Activated T-cell treated with anti-CD3 and anti-CD28 coated beads, Interleukin-2, amount 50 U/mL, for 24 hours (primary cell): Measurements from ENCODE around the gene APBA2.
"Not testable (repeated sequence)": the region's sequence is repeated elsewhere in the genome, so short reads cannot be mapped to it uniquely, and the experiment has no call there.

ENCODE experiments used
- DNase-seq: peaks from one replicate; pipeline ENCODE4 v3.0.0-alpha.2; 2020
- H3K27ac Mint-ChIP-seq: 2 replicates; pipeline ENCODE4 v1.8.0; 2020; ENCODE audit warnings: mild to moderate bottlenecking, mixed read lengths
- H3K27me3 Mint-ChIP-seq: 2 replicates; pipeline ENCODE4 v1.8.0; 2020; ENCODE audit warnings: mixed read lengths
- H3K36me3 Mint-ChIP-seq: 2 replicates; pipeline ENCODE4 v1.8.0; 2020; ENCODE audit warnings: low read depth, mixed read lengths
- H3K4me1 Mint-ChIP-seq: 2 replicates; pipeline ENCODE4 v1.8.0; 2020; ENCODE audit warnings: low read depth, mixed read lengths
- H3K4me3 Mint-ChIP-seq: 2 replicates; pipeline ENCODE4 v1.8.0; 2020; ENCODE audit warnings: mild to moderate bottlenecking, moderate library complexity, mixed read lengths
- H3K9me3 Mint-ChIP-seq: 2 replicates; pipeline ENCODE4 v1.8.0; 2020; ENCODE audit warnings: mixed read lengths

The APBA2 gene

DNA sequence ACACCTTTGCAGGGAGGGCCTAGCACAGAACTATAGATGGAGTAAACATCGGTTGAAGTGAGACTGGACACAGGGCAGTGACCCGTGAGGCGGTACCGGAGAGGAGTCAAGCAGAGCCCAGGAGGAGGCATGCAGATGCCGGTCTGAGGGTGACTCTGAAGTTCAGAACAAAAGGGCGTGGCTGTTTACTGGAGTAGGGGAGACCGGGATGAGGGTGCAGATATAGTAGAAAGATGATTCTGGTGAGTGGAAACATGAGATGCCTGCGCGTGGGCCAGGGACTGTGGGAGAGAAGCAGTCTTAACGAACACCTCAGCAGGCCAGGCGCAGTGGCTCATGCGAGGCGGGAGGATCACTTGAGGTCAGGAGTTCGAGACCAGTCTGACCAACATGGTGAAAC lies 270.7 kb downstream of the APBA2 start:
- no peak overlapping the region for H3K27ac Mint-ChIP-seq
- H3K9me3 Mint-ChIP-seq = peaks cover 13% of the 10 kb centered on the region
- H3K27me3 Mint-ChIP-seq = peaks cover 49% of the 10 kb centered on the region
- DNase-seq = no peak
- H3K36me3 Mint-ChIP-seq = no peaks in the 10 kb centered on the region
- H3K4me3 Mint-ChIP-seq = no peak overlapping the region
- H3K4me1 Mint-ChIP-seq = peaks cover 6% of the 10 kb centered on the region

DNA sequence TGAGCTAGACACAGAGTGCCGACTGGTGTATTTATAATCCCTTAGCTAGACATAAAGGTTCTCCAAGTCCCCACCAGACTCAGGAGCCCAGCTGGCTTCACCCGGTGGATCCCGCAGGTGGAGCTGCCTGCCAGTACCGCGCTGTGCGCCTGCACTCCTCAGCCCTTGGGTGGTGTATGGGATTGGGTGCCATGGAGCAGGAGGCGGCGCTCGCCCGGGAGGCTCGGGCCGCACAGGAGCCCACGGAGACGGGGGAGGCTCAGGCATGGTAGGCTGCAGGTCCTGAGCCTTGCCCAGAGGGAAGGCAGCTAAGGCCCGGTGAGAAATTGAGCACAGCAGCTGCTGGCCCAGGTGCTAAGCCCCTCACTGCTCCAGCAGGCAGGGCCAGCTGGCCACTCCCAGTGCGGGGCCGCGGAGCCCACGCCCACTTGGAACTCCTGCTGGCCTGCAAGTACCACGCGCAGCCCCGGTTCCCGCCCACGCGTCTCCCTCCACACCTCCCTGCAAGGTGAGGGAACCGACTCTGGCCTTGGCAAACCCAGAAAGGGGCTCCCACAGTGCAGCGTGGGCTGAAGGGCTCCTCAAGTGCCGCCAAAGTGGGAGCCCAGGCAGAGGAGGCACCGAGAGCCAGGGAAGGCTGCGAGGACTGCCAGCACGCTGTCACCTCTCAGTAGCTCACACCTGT lies 274.1 kb downstream of the APBA2 start:
- Mint-ChIP-seq H3K9me3 (peaks cover 18% of the 10 kb centered on the region), H3K4me1 (peaks cover 6% of the 10 kb centered on the region), H3K4me3 (no peak overlapping the region), H3K27ac (no peak overlapping the region), H3K27me3 (peaks cover 78% of the 10 kb centered on the region), H3K36me3 (no peaks in the 10 kb centered on the region)
- no peak for DNase-seq

DNA sequence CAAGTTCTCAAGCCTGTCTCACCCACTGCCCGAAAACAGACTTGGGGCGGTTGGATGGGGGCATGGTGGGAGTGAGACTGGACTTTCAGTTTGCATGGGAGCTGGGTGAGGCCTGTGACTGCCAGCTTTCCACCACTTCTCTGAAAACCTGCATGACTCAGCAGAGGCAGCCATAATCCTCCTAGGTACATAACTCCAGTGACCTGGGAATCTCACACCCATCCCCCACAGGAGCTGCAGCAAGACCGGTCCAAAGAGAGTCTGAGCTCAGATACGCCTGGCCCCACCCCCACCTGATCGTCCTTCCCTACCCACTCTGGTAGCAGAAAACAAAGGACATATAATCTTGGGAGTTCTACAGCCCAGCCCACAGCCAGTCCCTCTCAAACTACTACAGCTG lies 276.6 kb downstream of the APBA2 start:
- no peak overlapping the region for H3K4me3 Mint-ChIP-seq
- peaks cover 18% of the 10 kb centered on the region for H3K9me3 Mint-ChIP-seq
- DNase-seq = no peak
- no peaks in the 10 kb centered on the region for H3K36me3 Mint-ChIP-seq
- H3K4me1 Mint-ChIP-seq = peaks cover 6% of the 10 kb centered on the region
- no peak overlapping the region for H3K27ac Mint-ChIP-seq
- H3K27me3 Mint-ChIP-seq = peaks cover 85% of the 10 kb centered on the region

DNA sequence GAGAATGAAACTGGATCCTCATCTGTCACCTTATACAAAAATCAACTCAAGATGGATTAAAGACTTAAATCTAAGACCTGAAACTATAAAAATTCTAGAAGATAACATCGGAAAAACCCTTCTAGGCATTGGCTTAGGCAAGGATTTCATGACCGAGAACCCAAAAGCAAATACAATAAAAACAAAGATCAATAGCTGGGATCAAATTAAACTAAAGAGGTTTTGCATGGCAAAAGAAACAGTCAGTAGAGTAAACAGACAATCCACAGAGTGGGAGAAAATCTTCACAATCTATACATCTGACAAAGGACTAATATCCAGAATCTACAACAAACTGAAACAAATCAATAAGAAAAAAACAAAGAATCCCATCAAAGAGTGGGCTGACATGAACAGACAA lies 281.3 kb downstream of the APBA2 start:
- peaks cover 64% of the 10 kb centered on the region for H3K27me3 Mint-ChIP-seq
- not testable (repeated sequence) for H3K4me1 Mint-ChIP-seq, H3K9me3 Mint-ChIP-seq, H3K27ac Mint-ChIP-seq, DNase-seq, H3K4me3 Mint-ChIP-seq, H3K36me3 Mint-ChIP-seq
